ENCODE data around the gene CNTF.

CNTF gene

DNA sequence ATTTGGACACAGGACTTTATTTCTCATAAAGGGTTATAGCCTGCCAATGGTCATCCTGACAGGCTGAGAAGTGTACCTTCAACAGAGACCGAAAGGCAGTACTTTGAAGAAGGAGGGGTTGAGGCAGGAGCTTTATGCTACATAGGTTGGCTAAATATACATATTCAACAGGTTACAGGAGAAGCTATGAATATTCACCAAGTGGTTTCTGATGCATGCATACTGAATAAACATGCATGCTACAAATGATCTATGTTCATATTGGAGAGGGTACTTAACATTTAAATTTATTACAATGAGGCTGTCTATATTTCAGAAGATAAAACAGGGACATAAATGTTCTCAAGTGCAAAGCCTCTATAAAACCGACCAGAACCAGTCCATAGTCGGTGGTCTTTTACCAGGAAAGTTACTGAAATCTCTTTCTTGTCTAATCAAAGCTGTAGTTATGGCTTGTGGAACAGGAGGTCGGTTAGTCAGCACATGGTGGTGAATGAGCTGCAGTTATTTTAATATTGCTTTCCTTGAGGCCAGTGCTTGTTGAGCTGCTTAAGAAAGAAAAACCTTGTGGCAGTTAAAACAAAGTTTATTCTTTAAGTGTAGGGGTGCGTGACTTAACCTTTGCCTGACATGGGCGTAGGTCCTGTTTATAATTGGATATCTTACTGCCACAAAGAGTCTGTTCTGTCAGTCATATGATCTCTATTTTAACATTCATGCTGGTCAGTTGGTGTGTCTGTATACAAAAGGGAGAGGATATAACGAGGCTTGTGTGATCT is 19.5 kb downstream of the CNTF start:
- DNase-seq (ENCODE audit: low read depth, low spot score) = no peak

GRCh38 chr11:58645854-58646253 is 23.4 kb downstream of the CNTF start:
- no peak for DNase-seq (ENCODE audit: low read depth, low spot score)

DNA sequence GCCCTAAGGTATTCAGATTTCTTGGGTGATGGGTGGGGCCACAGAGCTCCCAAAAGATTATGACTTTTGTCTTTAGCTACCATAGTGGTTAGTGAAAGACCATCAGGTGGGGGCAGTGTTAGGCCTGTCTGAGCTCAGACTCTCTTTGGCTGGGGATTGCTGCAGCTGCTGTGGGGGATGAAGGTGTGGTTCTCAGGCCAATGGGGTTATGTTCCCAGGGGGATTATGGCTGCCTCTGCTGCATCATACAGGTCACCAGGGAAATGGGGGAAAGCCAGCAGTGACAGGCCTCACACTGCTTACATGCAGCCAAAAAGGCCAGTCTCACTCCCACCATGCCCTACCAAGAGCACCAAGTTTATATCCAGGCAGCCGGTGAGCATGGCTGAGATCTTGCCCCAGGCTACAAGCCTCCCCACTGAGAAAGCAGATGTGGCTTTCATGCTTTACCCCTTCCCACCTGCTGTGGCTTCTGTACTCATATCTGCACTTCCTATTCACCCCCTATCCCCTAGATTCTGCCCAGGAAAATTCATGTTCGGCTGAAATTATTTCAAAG is 24.8 kb downstream of the CNTF start:
- DNase-seq (ENCODE audit: low read depth, low spot score) = no peak

- DNase-seq (ENCODE audit: low read depth, low spot score) = no peak
These were observed 25.4 kb downstream of the CNTF start for GRCh38 chr11:58647866-58648265.

- no peak for DNase-seq (ENCODE audit: low read depth, low spot score)
These were observed 27.2 kb downstream of the CNTF start for GRCh38 chr11:58649623-58650022.

- no peak for DNase-seq (ENCODE audit: low read depth, low spot score)
These were observed 28.0 kb downstream of the CNTF start for GRCh38 chr11:58650496-58650895.

DNA sequence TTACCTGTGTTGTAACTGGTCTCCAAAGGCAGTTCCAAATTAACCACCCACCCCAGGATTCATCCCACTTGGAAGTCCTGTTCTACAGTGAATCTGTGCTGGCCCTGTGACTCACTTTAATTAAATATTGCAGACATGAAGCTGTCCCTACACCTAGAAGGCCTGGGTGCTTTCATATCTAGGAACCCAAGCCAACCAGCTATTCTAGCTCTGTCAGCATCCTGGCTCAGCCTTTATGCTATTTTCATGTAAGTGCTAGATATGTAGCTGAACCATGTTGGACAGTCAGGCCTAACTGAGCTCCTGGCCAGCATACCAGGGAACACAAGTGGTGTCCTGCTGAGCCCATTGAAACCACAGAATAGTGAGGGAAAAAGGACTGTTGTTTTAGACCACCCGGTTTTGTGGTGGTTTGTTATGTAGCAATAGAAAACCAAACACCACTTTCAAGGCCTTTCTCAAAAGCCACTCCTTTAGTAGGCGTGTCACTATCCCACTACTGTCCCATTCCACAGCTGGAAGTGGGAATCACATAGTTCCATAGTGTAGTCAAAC is 30.3 kb downstream of the CNTF start:
- no peak for DNase-seq (ENCODE audit: low read depth, low spot score)

DNA sequence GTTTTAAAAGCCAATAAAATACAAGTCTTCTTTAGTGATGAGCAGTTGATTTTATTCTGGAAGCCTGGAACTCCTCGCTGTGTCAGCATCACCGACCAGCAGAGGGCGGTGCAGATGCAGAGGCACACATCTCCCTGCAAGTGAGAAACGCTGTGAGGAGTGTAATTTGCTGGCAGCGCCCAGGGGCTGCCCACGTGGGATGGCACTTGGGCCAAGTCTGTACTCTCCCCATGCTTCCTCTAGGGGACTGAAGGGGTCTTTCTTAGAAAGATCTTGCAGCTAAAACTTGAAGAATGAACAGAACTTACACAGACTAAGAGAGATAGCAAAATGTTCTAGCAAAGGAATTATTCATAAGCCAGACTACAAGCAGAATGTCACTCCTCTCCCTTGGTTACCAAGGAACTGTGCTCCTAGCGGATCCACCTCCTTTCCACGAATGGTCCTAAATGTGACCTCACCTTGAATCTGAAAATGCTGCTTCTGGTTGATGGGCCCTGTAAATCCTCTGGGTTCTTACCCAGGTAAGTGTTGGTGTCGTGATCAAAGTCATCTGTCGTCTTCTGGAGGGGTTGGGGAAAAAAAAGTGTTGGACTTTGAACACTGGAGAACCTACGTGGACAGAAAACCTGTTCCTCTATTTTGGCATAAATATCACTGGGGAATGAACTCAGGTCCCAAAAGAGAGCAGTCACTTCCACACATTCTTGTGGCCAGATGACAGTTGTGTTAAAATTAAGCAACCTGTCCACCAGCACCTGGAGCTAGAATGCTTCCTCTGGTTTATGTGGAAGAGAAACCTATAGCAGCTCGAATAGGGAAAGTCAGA is 31.8 kb downstream of the CNTF start:
- peak; percentile 55 for DNase-seq (ENCODE audit: low read depth, low spot score)

GRCh38 chr11:58654908-58655296 is 32.4 kb downstream of the CNTF start:
- no peak for DNase-seq (ENCODE audit: low read depth, low spot score)

- no peak for DNase-seq (ENCODE audit: low read depth, low spot score)
These were observed 33.9 kb downstream of the CNTF start for GRCh38 chr11:58656348-58656747.

GRCh38 chr11:58658623-58659022 is 36.2 kb downstream of the CNTF start:
- no peak for DNase-seq (ENCODE audit: low read depth, low spot score)

- DNase-seq (ENCODE audit: low read depth, low spot score) = no peak
These were observed 36.9 kb downstream of the CNTF start for GRCh38 chr11:58659404-58659803.

GRCh38 chr11:58659910-58660570 is 37.6 kb downstream of the CNTF start:
- no peak for DNase-seq (ENCODE audit: low read depth, low spot score)

DNA sequence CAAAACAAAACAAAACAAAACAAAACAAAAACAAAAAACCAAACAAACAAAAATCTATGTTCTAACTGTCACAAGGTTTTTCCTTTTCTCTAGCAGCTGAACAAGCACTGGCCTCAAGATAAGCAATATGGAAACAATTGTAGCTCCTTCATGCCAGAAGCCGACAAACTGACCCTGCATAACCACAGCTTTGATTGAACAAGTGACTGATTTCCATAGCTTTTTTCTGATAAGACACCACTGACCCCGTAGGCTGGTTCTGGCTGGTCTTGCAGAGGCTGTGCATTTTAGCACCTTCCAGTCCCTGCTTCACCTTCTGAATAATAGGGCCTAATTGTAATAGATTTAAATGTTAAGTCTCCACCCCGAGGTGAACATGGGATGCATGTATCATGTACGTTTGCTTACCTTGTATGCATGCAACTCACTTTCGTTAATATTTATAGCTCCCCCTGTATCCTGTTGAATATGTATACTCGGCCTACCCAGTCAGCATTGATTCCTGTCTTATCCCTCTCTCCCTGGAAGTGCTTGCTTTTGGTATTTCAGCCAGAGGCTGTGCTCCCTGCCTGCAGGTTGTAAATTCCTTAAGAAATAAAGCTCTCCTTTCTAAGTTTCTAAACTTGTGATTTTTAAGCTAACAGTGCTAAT is 49.6 kb downstream of the CNTF start:
- no peak for DNase-seq (ENCODE audit: low read depth, low spot score)

- DNase-seq (ENCODE audit: low read depth, low spot score) = no peak
These were observed 52.1 kb downstream of the CNTF start for GRCh38 chr11:58674609-58675008.
